Osteoblast (primary cell): ENCODE results near the gene CHMP5. TPM values are rescaled to one million over a fixed set of nuclear protein-coding genes. Genes with fewer than 3 reads are reported as not detected.

ENCODE experiments used
- DNase-seq: peaks from one replicate; pipeline ENCODE4 v3.0.0; 2011; ENCODE audit warnings: low spot score, mixed read lengths; ENCODE audit not compliant: insufficient read length; ENCODE audit errors: missing footprints
- H2AFZ ChIP-seq: 2 replicates; pipeline ENCODE4 v1.6.0; 2011; ENCODE audit warnings: mild to moderate bottlenecking, low read length
- H3K27ac ChIP-seq: 2 replicates; pipeline ENCODE4 v1.5.1; 2011; ENCODE audit warnings: mild to moderate bottlenecking, low read depth, low read length, moderate library complexity
- H3K27me3 ChIP-seq: 2 replicates; pipeline ENCODE4 v1.6.0; 2012; ENCODE audit warnings: mild to moderate bottlenecking, control low read depth, inconsistent platforms, low read length, moderate library complexity; ENCODE audit not compliant: insufficient read depth
- H3K36me3 ChIP-seq: 2 replicates; pipeline ENCODE4 v1.5.1; 2011; ENCODE audit warnings: mild to moderate bottlenecking, low read length, control low read depth, moderate library complexity; ENCODE audit not compliant: insufficient read depth
- H3K4me1 ChIP-seq: 2 replicates; pipeline ENCODE4 v1.5.1; 2011; ENCODE audit warnings: mild to moderate bottlenecking, low read length, control low read depth, moderate library complexity; ENCODE audit not compliant: insufficient read depth
- H3K4me2 ChIP-seq: 2 replicates; pipeline ENCODE4 v1.6.0; 2011; ENCODE audit warnings: mild to moderate bottlenecking, low read length; ENCODE audit not compliant: insufficient read depth
- H3K4me3 ChIP-seq: fragments of 200-600 bp; sonication (generic); 3 replicates; pipeline ENCODE4 v1.5.1; 2012; ENCODE audit warnings: mild to moderate bottlenecking, low read length, inconsistent platforms; ENCODE audit not compliant: insufficient read depth
- H3K79me2 ChIP-seq: 2 replicates; pipeline ENCODE4 v1.6.0; 2012; ENCODE audit warnings: mild to moderate bottlenecking, low read length, control low read depth, inconsistent platforms; ENCODE audit not compliant: insufficient read depth
- H3K9me3 ChIP-seq: 2 replicates; pipeline ENCODE4 v1.5.1; 2011; ENCODE audit warnings: low read depth, low read length, control low read depth
- H4K20me1 ChIP-seq: 2 replicates; pipeline ENCODE4 v1.6.0; 2012; ENCODE audit warnings: mild to moderate bottlenecking, low read length, control low read depth; ENCODE audit not compliant: insufficient read depth
- total RNA-seq: library from RNA; depleted of rRNA; stranded (reverse); fragments of >200 nt; gene quantifications from 2 replicates; pipeline ENCODE4 v1.2.3, GENCODE V29; 2012
- TF ChIP-seq, protein P1 (sequence below): IDR thresholded peaks from 2 replicates; pipeline ENCODE4 v1.5.1; 2011; ENCODE audit warnings: mild to moderate bottlenecking, low read depth, low read length, moderate library complexity; ENCODE audit errors: extremely low read depth

The CHMP5 gene
- total RNA-seq, 1 donor = 71.7 TPM

DNA sequence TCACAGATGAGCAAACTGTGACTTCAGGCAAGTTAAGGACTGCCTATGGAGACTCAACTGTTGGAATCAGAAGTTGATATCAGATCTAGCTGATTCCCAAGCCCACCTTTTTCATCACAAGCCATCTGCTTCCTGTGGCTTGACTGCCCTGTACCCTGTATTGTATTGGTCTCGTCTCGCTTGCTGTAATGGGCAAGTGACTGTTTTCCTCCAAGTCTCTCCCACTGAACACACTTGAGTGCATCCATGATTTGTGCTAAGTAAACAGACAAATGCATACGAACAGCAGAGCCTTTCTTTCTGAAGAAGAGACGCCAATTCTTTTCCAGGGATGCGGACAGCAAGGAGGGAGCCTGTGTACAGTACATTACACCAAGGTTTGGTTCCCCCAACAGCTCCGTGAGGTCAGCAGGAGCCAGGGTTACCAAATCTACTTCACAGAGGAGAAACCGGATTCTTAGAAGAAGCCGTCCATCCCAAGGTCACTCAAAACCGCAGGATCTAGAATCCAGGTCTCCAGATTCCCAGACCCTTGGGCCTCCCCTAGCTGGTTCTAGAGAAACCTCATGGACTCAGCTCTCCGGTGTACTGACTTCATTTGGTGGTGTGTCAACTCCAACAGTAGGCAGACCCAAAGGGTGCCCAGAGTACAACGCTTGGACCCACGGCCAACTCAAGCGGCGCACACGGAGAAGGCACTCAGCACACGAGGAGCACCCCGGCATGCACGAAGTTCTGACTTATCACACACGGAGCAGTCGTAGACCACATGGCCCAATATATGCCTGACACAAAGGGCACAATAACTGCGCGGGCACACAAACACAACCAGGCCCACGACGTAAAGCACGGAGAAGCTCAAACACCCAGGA, 1.5 kb upstream of the CHMP5 start:
- Histone ChIP-seq H3K4me3 (peak overlapping the region; percentile 86), H4K20me1 (peaks cover 7% of the 10 kb centered on the region), H3K27ac (peak overlapping the region; percentile 77), H3K4me1 (peaks cover 18% of the 10 kb centered on the region), H2AFZ (peak overlapping the region; percentile 91), H3K27me3 (no peaks in the 10 kb centered on the region), H3K36me3 (peaks cover 47% of the 10 kb centered on the region), H3K79me2 (peaks cover 56% of the 10 kb centered on the region), H3K9me3 (no peaks in the 10 kb centered on the region), H3K4me2 (peak overlapping the region; percentile 88)
- DNase-seq = peak; percentile 79
- TF ChIP-seq, protein P1, sequence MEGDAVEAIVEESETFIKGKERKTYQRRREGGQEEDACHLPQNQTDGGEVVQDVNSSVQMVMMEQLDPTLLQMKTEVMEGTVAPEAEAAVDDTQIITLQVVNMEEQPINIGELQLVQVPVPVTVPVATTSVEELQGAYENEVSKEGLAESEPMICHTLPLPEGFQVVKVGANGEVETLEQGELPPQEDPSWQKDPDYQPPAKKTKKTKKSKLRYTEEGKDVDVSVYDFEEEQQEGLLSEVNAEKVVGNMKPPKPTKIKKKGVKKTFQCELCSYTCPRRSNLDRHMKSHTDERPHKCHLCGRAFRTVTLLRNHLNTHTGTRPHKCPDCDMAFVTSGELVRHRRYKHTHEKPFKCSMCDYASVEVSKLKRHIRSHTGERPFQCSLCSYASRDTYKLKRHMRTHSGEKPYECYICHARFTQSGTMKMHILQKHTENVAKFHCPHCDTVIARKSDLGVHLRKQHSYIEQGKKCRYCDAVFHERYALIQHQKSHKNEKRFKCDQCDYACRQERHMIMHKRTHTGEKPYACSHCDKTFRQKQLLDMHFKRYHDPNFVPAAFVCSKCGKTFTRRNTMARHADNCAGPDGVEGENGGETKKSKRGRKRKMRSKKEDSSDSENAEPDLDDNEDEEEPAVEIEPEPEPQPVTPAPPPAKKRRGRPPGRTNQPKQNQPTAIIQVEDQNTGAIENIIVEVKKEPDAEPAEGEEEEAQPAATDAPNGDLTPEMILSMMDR = no peak

DNA sequence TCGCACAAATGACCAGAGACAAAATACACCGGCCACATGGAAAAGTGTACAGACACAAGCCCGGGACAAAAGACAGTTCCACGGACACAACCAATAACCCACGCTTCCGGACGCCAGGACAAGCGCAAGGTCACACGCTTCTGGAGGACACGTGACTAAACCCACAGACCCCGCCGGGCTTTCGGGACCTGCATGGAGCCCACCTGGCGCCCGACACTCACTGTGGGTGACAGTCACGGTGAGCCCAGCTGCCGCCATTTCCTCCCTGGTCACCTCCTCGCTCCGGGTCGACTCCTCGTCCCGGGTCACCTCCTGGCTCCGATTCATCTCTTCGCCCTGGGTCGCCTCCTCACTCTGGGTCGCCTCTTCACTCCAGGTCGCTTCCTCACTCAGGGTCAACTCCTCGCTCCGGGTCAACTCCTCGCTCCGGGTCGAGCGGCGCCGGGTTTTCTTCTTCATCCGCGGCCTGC, 811 bp upstream of the CHMP5 start:
- Histone ChIP-seq H3K4me2 (peak overlapping the region; percentile 88), H3K36me3 (peaks cover 46% of the 10 kb centered on the region), H3K9me3 (no peaks in the 10 kb centered on the region), H3K27me3 (no peaks in the 10 kb centered on the region), H3K27ac (peak overlapping the region; percentile 77), H3K4me3 (peak overlapping the region; percentile 86), H2AFZ (peak overlapping the region; percentile 91), H3K79me2 (peaks cover 56% of the 10 kb centered on the region), H4K20me1 (peaks cover 7% of the 10 kb centered on the region), H3K4me1 (peaks cover 18% of the 10 kb centered on the region)
- TF ChIP-seq, protein P1 = no peak
- peak; percentile 76 for DNase-seq

DNA sequence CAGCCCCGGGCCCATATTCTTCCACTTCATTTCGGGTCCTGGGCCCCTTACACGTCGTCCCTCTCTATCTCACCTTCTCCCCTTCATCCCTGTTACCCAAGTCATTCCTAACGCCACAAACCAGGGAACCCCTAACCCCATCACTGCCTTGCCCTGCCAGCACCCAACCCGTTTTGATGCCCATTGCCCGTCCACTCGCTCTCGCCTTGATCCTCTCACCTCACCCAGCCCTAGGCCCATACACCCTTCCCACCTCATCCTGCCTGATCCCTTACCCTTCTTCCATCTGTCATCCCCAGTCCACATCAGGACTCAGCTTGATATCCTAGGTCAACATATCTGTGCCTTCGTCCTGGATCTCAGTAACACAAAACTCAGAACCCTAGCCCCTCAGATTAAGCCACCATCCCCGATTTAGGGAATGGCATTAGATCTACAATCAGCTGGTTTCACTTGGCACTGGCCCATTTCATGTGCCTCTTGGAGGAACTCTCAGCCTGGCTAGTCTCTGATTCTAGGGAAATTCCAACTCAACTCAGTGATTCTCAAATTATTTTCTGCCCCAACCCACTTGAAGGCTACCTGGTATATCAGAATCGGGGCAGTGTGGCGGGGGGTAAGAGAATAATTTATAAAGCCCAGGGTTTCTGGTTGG, 489 bp downstream of the CHMP5 start:
- peaks cover 43% of the 10 kb centered on the region for H3K36me3 ChIP-seq
- H3K4me2 ChIP-seq = peak overlapping the region; percentile 100
- H3K27me3 ChIP-seq = no peaks in the 10 kb centered on the region
- H3K79me2 ChIP-seq = peaks cover 56% of the 10 kb centered on the region
- H3K4me3 ChIP-seq = peak overlapping the region; percentile 86
- TF ChIP-seq, protein P1 = no peak
- peak overlapping the region; percentile 82 for H2AFZ ChIP-seq
- peak; percentile 68 for DNase-seq
- no peaks in the 10 kb centered on the region for H3K9me3 ChIP-seq
- peaks cover 18% of the 10 kb centered on the region for H3K4me1 ChIP-seq
- peak overlapping the region; percentile 88 for H3K27ac ChIP-seq
- H4K20me1 ChIP-seq = peaks cover 7% of the 10 kb centered on the region
